Middle frontal gyrus (tissue), 1 donor: ENCODE data around the gene C1orf146.
"Not testable (repeated sequence)": the region's sequence is repeated elsewhere in the genome, so short reads cannot be mapped to it uniquely, and the experiment has no call there.

ENCODE experiments used
- DNase-seq: peaks from one replicate; pipeline ENCODE4 v3.0.0-alpha.2; 2015; ENCODE audit warnings: low spot score; ENCODE audit errors: extremely low spot score

The C1orf146 gene, protein sequence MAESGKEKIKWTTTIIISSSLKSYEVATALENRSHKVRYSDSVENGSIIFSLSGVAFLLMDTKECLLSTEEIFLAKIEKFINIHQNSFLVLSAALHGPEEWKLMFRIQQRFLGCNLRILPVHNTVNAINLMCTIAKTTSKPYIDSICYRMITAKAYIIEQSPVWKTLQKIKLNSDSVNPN

DNA sequence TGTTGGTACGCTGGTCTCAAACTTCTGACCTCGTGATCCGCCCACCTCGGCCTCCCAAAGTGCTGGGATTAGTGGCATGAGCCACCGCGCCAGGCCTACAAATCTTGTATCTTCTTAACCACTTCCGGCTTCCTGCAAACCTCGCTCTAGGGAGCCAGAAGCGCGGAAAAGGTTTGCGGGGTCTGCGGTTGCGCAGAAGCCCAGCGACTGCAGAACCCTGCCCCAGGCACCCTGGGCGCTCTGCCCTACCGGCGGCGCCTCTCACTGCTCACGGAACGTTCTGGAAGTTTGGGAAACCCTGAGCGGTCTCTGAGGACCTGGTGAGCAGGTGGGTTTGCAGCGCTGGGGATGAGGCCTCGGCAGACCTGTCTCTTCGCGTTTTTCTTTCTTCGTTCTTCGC is at the start of gene C1orf146:
Gene C1orf146 (plus strand): TSS at position 195 of the 400 bp plus-strand sequence. CDS start 13,506 bp downstream, outside the sequence.
- DNase-seq, result no peak

DNA sequence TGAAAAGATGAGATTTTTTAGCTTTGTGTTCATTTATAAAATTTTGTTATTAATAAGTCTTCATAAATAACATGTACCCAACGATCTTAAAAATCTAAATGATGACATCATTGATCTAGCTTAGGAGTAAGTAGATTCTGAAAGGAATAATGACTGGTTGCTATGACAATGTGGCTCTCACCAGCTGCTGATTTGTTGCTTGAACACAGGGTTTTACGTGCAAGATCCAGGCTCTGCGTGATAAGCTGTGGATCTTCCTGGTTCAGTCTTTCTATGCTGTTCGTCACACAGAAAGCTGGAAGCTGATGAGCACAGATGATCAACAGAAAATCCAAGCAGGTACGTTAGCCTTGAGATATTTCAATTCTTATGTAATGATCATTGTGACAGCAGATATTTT is 49.1 kb upstream of the C1orf146 start:
- DNase-seq, result peak; percentile 62

DNA sequence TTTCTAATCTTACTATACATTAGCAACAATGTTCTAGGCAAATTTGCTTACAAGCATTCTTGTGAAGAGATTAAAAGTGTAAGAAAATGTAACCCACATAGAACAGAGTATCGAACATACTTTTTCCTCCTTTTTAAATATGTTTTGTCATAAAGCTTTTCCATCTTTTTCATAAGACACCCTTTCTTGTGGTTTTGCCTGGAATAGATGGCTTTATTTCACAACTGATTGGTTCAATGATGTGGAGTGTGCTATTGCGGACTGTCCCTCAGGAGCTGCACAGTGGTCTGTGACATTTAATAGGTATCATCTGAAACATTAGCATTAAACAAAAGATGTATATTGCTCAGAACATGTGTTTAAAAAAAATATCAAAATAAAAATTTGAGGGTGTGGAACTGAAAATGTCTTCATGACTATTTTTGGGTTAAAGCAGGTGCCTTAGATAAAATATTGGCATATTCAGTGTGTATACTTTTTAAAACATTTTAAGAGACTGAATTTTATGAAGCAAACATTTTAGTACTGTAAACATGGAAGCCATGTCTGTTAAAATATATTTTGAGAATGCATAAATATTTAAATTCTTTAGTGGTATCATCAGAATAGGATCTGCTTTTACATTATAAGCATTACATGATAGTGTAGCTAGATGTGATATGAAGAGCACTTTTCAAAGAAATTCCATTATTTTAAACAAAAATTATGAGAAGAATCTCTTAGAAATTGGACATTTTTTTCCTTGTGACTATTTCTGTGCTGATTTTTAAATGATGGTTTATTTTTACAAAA is 48.3 kb upstream of the C1orf146 start:
- no peak for DNase-seq

DNA sequence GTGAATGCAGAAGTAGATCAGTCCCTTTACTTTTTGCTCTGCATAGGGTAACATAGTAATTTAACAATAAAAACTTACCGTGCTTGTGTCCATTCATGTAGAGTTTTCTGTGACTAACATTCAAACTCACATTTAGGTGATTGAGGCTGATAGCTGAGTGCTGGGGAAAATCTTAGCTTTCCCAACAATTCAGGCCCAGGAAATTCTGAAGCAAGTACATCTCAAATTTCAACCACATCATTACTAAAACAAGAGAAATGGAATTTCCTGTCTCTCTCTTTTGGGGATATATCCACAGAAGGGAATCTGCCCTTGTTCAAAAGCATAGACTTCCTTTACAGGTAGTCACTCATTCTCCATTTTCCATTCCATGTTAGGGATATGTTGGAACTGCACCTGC is 33.1 kb upstream of the C1orf146 start:
- DNase-seq, result no peak

DNA sequence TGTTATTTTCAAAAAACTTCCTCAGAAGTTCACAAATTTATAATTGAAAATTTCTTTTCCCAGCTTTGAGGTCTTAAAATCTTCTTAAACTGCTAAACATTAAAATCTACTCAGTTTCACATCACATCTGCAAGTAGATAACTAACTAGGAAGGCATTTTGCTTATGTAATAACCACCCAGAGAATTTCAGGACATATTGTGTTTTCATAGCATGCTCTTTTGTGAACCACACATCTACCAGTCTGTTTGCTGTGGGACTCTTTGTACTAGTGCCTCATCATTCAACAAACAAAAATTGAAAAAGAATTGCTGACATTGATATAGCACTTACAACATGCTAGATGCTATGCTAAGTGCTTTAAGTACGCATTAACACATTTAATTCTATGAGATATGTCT is 31.6 kb upstream of the C1orf146 start:
- DNase-seq, result no peak

DNA sequence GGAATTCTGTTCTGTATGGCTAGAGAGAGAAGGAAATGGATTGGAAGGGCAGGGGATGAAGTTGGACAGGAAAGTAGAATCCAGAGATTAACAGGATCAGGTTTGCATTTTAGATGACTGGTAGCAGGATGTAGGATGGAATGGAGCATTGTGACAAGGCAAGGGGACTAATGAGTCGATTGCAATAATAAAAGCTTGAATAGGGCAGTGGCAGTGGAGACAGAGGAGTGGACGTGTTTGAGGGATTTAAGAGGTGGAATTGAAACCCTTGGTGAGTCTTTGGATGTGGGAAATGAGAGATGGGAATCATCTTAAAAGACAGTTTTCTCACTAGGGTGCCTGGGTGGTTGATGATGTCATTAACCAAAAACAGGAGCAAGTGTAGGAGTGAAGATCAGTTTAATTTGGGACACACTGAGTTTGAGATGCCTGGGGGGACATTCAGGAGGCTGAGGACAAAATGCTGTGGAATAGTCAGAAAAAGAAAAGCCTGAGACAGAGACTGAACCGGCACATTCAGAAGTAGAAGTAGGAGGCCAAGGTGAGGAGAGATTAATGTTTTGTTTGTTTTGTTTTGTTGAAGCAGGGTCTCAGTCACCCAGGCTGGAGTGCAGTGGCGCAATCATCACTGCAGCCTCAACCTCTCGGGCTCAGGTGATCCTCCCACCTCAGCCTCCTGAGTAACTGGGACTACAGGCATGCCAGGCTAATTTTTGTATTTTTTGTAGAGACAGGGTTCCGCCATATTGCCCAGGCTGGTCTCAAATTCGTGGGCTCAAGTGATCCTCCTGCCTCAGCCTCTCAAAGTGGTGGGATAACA is 29.1 kb upstream of the C1orf146 start:
- no peak for DNase-seq

DNA sequence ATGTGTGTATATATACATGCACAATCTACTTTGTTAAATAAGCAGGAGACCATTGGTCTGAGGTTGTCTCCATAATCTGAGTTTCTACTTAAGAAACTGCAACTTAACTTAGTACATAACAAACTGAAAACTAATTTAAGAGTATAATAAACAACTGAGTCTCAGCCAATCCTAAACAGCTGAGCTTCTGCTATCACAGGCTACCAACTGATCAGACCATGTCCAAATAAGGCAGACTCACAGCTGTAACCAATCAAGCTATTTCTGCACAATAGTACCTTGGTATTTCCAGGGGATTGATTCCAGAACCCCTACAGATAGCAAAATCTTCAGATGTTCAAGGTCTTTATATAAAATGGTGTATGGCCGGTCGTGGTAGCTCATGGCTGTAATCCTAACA is 26.0 kb upstream of the C1orf146 start:
- DNase-seq, result no peak

DNA sequence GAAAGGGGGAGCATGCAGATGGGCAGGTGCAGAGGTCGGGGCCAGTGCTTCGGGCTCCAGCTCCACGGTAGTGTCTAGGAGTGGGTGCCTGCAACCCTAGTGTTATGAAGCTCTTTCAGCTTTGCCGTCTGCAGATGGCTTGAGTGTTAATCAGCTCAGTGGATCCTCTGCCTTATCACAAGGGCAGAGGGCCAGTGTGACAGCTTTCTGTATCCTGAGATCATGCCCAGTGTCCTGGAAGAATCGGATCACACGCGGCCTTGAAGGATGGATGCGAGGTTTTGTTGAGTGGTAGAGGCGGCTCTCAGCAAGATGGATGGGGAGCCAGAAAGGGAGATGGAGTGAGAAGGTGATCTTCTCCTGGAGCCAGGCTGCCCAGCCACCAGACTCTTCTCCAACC is 25.5 kb upstream of the C1orf146 start:
- no peak for DNase-seq

DNA sequence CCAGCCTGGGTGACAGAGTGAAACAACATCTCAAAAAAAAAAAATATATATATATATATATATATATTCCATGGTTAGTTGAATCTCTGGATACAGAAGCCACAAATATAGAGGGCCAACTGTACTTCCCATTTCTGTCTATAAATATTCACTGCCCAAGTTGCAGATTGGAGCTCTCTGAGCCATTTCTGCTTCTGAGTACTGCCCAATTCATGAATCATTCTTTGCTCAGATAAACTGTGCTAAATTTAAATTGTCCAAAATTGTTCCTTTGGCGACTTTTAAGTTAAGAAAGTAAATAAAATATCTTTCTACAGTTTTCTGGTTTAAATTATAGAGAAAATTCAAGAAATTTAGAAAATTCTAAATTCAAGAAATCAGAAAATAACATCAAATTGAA is 23.2 kb upstream of the C1orf146 start:
- DNase-seq, result no peak

DNA sequence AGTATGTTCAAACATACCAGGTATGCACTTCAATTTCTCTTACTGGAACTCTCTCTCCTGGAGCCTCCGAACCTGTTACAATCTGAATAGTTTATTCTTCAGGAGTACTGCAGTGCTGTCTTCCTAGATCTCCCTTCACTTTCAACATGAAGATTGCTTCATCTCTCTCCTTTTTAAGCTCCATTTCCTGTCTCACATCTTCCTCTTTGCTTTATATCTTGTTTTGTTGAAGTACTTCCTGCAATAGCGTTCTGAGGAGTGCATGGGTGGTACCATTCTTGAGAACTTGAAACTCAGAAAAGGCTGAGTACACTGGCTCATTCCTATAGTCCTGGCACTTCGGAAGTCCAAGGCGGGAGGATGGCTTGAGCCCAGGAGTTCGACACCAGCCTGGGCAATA is 15.7 kb upstream of the C1orf146 start:
- no peak for DNase-seq

DNA sequence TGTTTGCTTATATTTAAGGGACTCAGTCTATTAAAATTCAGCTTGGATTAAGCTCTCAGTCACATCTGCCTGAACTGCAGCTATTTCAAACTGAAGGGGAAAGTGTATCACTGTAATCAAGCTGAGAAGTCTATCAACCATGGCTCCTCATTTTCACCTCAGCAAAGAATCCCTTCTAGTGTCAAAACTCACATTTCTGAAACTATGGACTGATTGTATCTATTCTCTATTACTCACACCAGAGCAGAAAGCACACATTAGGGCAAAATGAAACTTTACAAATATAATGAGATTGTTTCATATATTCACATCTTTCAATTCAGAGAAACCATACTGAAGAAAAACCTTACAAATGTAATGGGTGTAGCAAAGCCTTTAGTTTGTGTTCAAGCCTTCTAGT is 14.6 kb upstream of the C1orf146 start:
- DNase-seq, result no peak

DNA sequence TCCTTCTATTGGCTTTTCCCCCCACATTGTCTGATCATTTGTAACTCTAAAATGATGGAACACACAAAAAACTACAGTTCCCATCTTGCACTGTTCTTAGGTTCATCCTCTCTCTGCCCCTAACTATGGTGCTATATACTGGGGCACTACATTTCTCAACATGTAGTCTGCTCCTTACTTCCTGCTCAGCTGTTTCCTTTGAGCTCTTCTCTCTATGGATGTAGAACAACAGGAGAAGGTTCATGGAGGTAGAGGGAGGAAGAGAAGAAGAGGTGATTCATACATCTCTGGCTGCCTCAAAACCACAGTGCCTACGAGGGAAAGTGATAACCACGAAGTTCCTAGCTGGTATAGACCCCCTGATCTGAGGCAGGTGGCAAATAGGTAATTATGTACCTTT is 7.0 kb upstream of the C1orf146 start:
- DNase-seq, result no peak

DNA sequence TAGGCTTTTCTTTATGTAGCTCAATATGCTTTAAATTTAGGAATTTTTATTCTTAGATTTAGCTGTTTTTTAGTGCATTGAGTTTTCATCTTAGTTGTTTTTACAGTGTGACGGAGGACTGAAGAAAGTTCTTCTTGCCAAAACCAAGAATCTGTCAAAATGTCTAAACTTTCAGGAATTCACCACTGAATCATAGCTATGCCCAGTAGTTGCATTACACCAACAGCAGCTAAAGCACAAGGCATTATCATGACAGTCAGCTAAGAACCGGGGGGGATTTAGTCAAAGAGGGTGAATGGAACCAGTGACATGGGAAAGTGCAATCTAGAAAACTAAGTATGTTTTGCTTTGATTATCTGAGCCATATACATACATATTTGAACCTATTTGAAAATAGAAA is 6.5 kb upstream of the C1orf146 start:
- no peak for DNase-seq

DNA sequence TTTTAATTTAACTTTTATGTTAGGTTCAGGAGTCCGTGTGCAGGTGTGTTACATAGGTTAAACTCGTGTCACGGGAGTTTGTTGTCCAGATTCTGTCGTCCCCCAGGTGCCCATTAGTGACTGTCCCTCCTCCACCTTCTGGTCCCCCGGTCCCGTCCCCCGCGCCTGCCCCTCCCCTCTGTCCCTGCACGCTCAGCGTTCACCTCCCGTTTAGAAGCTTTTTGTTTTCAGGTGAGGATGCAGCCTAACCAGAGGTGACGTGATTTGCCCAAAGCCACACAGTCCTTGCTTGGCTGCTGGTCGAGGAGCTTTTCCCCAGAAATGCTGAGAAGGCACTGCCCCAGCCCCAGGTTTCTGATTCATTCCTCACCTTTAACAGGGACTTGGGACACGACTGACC is 844 bp downstream of the C1orf146 start:
- DNase-seq, result no peak

DNA sequence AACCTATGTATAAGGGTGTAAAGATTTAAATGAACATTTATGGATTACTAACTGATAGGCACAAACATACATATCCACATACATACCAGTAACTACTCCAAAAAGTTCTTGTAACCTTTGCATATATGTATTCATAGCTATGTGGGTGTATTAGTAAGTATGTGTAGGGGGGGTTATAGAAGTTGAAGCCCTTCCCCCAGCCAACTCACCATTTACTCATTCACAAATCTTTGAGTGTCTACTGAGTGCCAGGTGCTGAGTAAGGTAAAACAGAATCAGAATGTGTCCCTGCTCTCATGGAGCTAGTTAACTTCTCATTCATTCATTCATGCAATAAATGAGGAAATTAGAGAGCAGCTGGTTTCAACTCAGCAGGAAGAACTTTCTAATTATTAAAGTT is 1.3 kb downstream of the C1orf146 start:
- no peak for DNase-seq

DNA sequence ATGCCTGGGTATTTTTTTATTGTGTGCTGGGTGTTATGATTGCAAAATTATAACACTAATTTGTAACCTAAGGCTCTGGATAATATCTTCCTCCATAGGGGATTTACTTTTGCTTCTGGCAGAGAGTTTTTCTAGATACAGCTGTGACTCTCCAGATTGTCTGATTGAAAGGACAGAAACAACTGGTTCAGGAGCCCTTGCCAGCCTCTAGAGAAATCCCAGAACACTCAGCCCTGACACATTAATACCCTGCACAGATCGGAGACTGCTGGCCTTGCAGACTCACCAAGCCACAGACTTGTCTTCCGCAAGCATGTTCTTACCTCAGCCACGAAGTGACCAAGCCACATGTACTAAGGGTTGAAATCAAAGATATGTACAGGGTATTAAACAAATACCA is 10.7 kb downstream of the C1orf146 start:
- DNase-seq, result no peak

DNA sequence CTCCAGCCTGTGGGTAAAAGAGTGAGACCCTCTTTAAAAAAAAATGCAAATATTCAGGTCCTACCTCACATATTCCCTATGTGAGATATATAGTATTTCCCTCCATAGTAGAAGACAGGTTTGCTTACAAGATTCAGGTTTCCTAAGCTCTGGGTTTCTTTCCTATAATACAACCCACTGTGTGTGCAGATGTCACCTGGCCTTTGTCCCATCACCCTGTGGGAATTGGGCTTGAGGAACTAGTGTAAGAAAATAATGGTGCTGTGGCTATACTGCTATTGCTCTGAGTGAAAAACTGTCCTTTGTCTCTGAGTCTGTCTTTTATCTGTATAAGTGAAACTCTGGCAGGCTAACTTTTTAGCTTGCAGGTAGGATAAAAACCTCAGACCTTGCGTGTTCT is 13.0 kb downstream of the C1orf146 start:
- no peak for DNase-seq

DNA sequence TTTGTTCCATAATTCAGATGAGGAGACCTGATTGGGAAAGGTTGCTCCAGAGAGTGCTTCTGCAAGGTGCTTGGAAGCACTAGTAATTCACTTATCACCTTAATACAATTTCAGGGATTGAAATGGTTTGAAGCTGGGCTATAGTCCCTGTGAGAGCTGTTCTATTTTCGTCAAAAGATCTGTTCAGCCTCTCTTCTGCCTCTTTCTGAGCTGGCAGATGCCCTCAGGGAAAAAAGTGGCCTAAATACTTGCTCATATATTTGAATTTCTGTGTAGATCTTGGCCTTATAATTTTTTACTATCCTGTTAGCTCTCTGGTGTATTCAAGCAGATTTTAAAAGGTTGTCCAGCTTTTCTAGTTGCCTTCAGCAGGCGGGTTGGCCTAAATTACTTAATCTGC is 22.3 kb downstream of the C1orf146 start:
- DNase-seq, result no peak

DNA sequence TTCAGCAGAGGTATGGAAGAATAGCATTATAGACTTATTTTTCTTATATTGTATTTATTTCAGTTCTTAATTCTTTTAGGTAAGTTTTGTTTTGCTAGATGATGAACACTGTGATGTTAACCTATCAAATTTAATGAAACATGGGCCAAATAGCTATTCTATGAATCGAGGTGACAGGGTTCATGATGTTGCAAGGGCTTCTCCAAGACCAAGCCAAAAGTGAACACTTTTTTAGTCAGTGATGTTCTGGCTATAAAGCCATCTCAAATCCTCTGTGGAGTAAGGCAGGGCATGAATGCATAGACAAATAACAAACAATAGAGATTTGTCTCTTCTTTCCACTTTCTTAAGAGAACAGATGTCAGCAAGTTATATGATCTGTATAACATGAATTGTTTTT is 26.7 kb downstream of the C1orf146 start:
- DNase-seq, result no peak

DNA sequence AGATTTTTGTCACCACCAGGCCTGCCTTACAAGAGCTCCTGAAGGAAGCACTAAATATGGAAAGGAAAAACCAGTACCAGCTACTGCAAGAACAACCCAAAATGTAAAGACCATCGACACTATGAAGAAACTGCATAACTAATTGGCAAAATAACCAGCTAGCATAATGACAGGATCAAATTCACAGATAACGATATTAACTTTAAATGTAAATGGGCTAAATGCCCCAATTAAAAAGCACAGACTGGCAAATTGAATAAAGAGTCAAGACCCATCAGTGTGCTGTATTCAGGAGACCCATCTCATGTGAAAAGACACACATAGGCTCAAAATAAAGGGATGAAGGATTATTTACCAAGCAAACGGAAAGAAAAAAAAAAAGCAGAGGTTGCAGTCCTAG is 37.0 kb downstream of the C1orf146 start:
- DNase-seq, result not testable (repeated sequence)

DNA sequence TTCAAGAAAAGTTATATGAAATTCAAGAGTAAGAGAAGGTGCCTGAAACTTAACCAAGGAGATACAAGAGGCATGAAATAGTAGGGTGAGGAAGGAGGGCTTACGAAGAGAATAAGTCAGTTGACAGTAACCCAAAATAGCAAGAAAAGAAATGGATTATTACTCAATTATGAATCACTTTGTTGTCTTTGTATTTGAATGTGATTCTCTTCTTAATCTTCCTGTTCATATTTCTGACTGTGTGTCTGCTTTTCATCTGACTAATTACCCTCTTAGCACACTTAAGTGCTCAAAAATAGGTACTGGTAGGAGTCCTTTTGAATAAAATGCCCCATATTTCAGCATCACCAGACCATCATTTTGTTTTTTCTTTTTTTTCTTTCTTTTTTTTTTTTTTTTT is 41.6 kb downstream of the C1orf146 start:
- DNase-seq, result no peak

DNA sequence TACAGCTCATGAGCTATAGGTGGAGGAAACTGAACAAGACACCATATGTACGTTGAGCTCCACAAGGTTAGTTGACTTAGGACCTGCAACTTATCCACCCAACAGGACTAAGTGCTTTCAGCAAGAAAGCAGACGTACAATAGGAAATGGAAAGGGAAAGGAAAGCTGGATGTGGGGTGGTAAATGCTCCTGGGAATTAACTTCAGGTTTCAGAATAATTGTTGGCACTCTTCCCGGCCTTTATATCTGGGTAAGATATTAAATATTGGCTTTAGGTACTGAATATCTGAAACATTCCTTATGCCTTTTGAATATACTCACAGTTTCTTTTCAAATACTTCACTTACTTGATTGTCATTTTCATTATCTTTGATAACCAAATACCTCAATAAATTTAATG is 44.8 kb downstream of the C1orf146 start:
- no peak for DNase-seq
